Stimulated activated CD8-positive, alpha-beta memory T cell treated with anti-CD3 and anti-CD28 coated beads, Interleukin-15, amount 100 ng/mL, for 24 hours (primary cell): ENCODE results near the gene SERAC1.
"Not testable (repeated sequence)": the region's sequence is repeated elsewhere in the genome, so short reads cannot be mapped to it uniquely, and the experiment has no call there.

Experiments used
- DNase-seq: peaks from one replicate; pipeline ENCODE4 v3.0.0-alpha.2; 2020; ENCODE audit warnings: low read depth

Gene SERAC1

GRCh38 chr6:158168040-158168289 lies at the start of gene SERAC1:
Gene SERAC1 (minus strand): TSS chr6:158168262. CDS start chr6:158158363, 9,899 bp downstream.
- peak; percentile 24 for DNase-seq

- no peak for DNase-seq
These were observed 46.0 kb upstream of the SERAC1 start for GRCh38 chr6:158213925-158214674.

GRCh38 chr6:158211273-158212055 lies 43.4 kb upstream of the SERAC1 start:
- DNase-seq, result no peak

GRCh38 chr6:158209582-158210333 lies 41.7 kb upstream of the SERAC1 start:
- not testable (repeated sequence) for DNase-seq

GRCh38 chr6:158208226-158209030 lies 40.4 kb upstream of the SERAC1 start:
- not testable (repeated sequence) for DNase-seq

- DNase-seq, result no peak
These were observed 39.3 kb upstream of the SERAC1 start for GRCh38 chr6:158207422-158207788.

- no peak for DNase-seq
These were observed 38.8 kb upstream of the SERAC1 start for GRCh38 chr6:158206740-158207421.

GRCh38 chr6:158205169-158205944 lies 37.3 kb upstream of the SERAC1 start:
- no peak for DNase-seq

GRCh38 chr6:158198461-158198860 lies 30.4 kb upstream of the SERAC1 start:
- no peak for DNase-seq

- DNase-seq, result no peak
These were observed 26.6 kb upstream of the SERAC1 start for GRCh38 chr6:158194487-158195280.

GRCh38 chr6:158191761-158192160 lies 23.7 kb upstream of the SERAC1 start:
- no peak for DNase-seq

GRCh38 chr6:158191032-158191431 lies 23.0 kb upstream of the SERAC1 start:
- no peak for DNase-seq

GRCh38 chr6:158188591-158188990 lies 20.5 kb upstream of the SERAC1 start:
- no peak for DNase-seq

- DNase-seq, result no peak
These were observed 17.8 kb upstream of the SERAC1 start for GRCh38 chr6:158185729-158186456.

- no peak for DNase-seq
These were observed 16.5 kb upstream of the SERAC1 start for GRCh38 chr6:158184608-158185007.

- not testable (repeated sequence) for DNase-seq
These were observed 15.3 kb upstream of the SERAC1 start for GRCh38 chr6:158183174-158183972.

- not testable (repeated sequence) for DNase-seq
These were observed 9.7 kb upstream of the SERAC1 start for GRCh38 chr6:158177712-158178111.

- DNase-seq, result no peak
These were observed 7.0 kb upstream of the SERAC1 start for GRCh38 chr6:158175111-158175510.
